Liver (tissue), 9 donors: ENCODE measurements around the gene PKHD1. TPM values are rescaled to one million over a fixed set of nuclear protein-coding genes. Genes with fewer than 3 reads are reported as not detected.

Source experiments
- DNase-seq: peaks from one replicate; pipeline ENCODE4 v3.0.0-alpha.2; 2017; ENCODE audit warnings: low spot score
- H3K27ac ChIP-seq, 2 donors: one replicate each; pipeline ENCODE4 v1.7.0; 2013; ENCODE audit warnings: inconsistent platforms in 2 of 2, low read length in 2 of 2, control low read depth in 1 of 2, low read depth in 1 of 2, mild to moderate bottlenecking in 1 of 2
- H3K27me3 ChIP-seq, 4 donors: one replicate each; pipeline versions ENCODE4 v1.6.1 to v1.7.0; 2013; ENCODE audit warnings: low read length in 3 of 4, inconsistent platforms in 1 of 4, mild to moderate bottlenecking in 1 of 4, moderate library complexity in 1 of 4; ENCODE audit not compliant: control insufficient read depth in 4 of 4, insufficient read depth in 4 of 4
- H3K36me3 ChIP-seq, 4 donors: one replicate each; pipeline versions ENCODE4 v1.6.1 to v1.7.0; 2013; ENCODE audit warnings: low read length in 3 of 4, mild to moderate bottlenecking in 3 of 4, low read depth in 1 of 4, moderate library complexity in 1 of 4; ENCODE audit not compliant: control insufficient read depth in 4 of 4, insufficient read depth in 3 of 4
- H3K4me1 ChIP-seq, 4 donors: one replicate each; pipeline versions ENCODE4 v1.6.1 to v1.7.0; 2013; ENCODE audit warnings: low read length in 3 of 4, mild to moderate bottlenecking in 3 of 4, moderate library complexity in 1 of 4; ENCODE audit not compliant: control insufficient read depth in 4 of 4, insufficient read depth in 4 of 4
- H3K4me3 ChIP-seq, 3 donors: one replicate each; pipeline versions ENCODE4 v1.6.1 to v1.7.0; 2013; ENCODE audit warnings: low read length in 3 of 3, control low read depth in 1 of 3, low read depth in 1 of 3, mild to moderate bottlenecking in 1 of 3
- H3K9ac ChIP-seq, 2 donors: one replicate each; pipeline ENCODE4 v1.7.0; 2013; ENCODE audit warnings: low read length in 2 of 2, mild to moderate bottlenecking in 2 of 2, moderate library complexity in 2 of 2, control low read depth in 1 of 2, low read depth in 1 of 2
- H3K9me3 ChIP-seq, 4 donors: one replicate each; pipeline versions ENCODE4 v1.6.1 to v1.7.0; 2013; ENCODE audit warnings: low read length in 3 of 4; ENCODE audit not compliant: control insufficient read depth in 4 of 4
- ATF3 ChIP-seq: IDR thresholded peaks from 2 replicates; pipeline ENCODE4 v1.6.1; 2016; ENCODE audit warnings: antibody characterized with exemption
- CTCF ChIP-seq: fragments of 150-350 bp; IDR thresholded peaks from 2 replicates; pipeline ENCODE4 v1.5.1; 2017; ENCODE audit warnings: improper control_type of control experiment, low read depth, low read length; ENCODE audit not compliant: missing input control
- EGR1 ChIP-seq, 2 donors: IDR thresholded peaks; 2 replicates each; pipeline ENCODE4 v1.6.1; 2016 to 2018; ENCODE audit warnings: antibody characterized with exemption in 2 of 2, low read depth in 2 of 2
- FOXA1 ChIP-seq: IDR thresholded peaks from 2 replicates; pipeline ENCODE4 v1.6.1; 2016; ENCODE audit warnings: antibody characterized with exemption
- GABPA ChIP-seq, 2 donors: IDR thresholded peaks in 1 of 2; conservative IDR thresholded peaks in 1 of 2; 2 replicates each; pipeline ENCODE4 v1.6.1; 2016; ENCODE audit warnings: antibody characterized with exemption in 2 of 2, mild to moderate bottlenecking in 1 of 2, moderate library complexity in 1 of 2
- HNF4A ChIP-seq, 2 donors: conservative IDR thresholded peaks; 2 replicates each; pipeline ENCODE4 v1.6.1; 2016; ENCODE audit warnings: antibody characterized with exemption in 2 of 2, mild to moderate bottlenecking in 2 of 2
- JUND ChIP-seq, 2 donors: IDR thresholded peaks; 2 replicates each; pipeline ENCODE4 v1.6.1; 2016; ENCODE audit warnings: antibody characterized with exemption in 2 of 2
- NR2F2 ChIP-seq: IDR thresholded peaks from 2 replicates; pipeline ENCODE4 v1.6.1; 2016; ENCODE audit warnings: antibody characterized with exemption
- RAD21 ChIP-seq, 2 donors: IDR thresholded peaks; 2 replicates each; pipeline ENCODE4 v1.6.1; 2016; ENCODE audit warnings: antibody characterized with exemption in 2 of 2, mild to moderate bottlenecking in 2 of 2
- REST ChIP-seq: IDR thresholded peaks from 2 replicates; pipeline ENCODE4 v1.6.1; 2016; ENCODE audit warnings: antibody characterized with exemption, mild to moderate bottlenecking
- RXRA ChIP-seq, 2 donors: IDR thresholded peaks; 2 replicates each; pipeline ENCODE4 v1.6.1; 2017 to 2018; ENCODE audit warnings: antibody characterized with exemption in 2 of 2, mild to moderate bottlenecking in 1 of 2
- TAF1 ChIP-seq: conservative IDR thresholded peaks from 2 replicates; pipeline ENCODE4 v1.6.1; 2016; ENCODE audit warnings: antibody characterized with exemption, mild to moderate bottlenecking
- YY1 ChIP-seq: IDR thresholded peaks from 2 replicates; pipeline ENCODE4 v1.6.1; 2016; ENCODE audit warnings: antibody characterized with exemption, mild to moderate bottlenecking
- WGBS: extraction: QIAGEN DNeasy Blood & Tissue Kit; methylation state at CpG from one replicate; pipeline ENCODE4 v1.1.7; 2013; 5-methylcytosine and 5-hydroxymethylcytosine counted together
- polyA plus RNA-seq, 2 donors: library from polyadenylated mRNA; stranded (reverse) in 1 of 2; unstranded in 1 of 2; fragments of 200-250 nt in 1 of 2; fragments of >200 nt in 1 of 2; fragmentation: Nextera tagmentation in 1 of 2; extraction: Ambion mirVana in 1 of 2; gene quantifications; one replicate each; pipeline versions ENCODE4 v1.2.1 to v1.2.3, GENCODE V29; 2013 to 2015
- total RNA-seq, 2 donors: library from RNA; depleted of rRNA; stranded (reverse); fragments of >200 nt; gene quantifications; one replicate each; pipeline ENCODE4 v1.2.3, GENCODE V29; 2014
- donor health status: healthy.
- donor health status: healthy.
- donor health status: healthy.
- donor health status: healthy.
- donor health status: healthy.

The PKHD1 gene
- total and polyA plus RNA-seq, 4 donors = 0.45 to 10.6 (median 3.2) TPM

- Histone ChIP-seq H3K9me3 (no peaks in the 10 kb centered on the region), H3K4me1 (peaks cover 0 to 2% (median 0%) of the 10 kb centered on the region in 4 donors), H3K4me3 (no peak overlapping the region), H3K27me3 (no peaks in the 10 kb centered on the region), H3K9ac (no peak overlapping the region), H3K36me3 (no peaks in the 10 kb centered on the region), H3K27ac (no peak overlapping the region)
- 89% methylated on average over 5 of the region's 5 CpGs for WGBS
- no peak for DNase-seq
- TF ChIP-seq CTCF (no peak), TAF1 (no peak), FOXA1 (no peak), GABPA (IDR thresholded peaks at IDR 0.05 in 1 of 2, conservative IDR thresholded peaks at IDR 0.05 in 1 of 2) (no peak), ATF3 (no peak), HNF4A (conservative IDR thresholded peaks at IDR 0.05) (no peak)
Measured at GRCh38 chr6:51843456-51844056, 243.9 kb downstream of the PKHD1 start.

GRCh38 chr6:51842804-51843378 is 244.5 kb downstream of the PKHD1 start:
- DNase-seq = no peak
- Histone ChIP-seq H3K27me3 (no peaks in the 10 kb centered on the region), H3K36me3 (no peaks in the 10 kb centered on the region), H3K9me3 (no peaks in the 10 kb centered on the region), H3K27ac (no peak overlapping the region), H3K4me3 (no peak overlapping the region), H3K9ac (no peak overlapping the region), H3K4me1 (peaks cover 0 to 2% (median 0%) of the 10 kb centered on the region in 4 donors)
- WGBS = 86% methylated on average over 8 of the region's 8 CpGs
- TF ChIP-seq CTCF = no peak
- no peak for TF ChIP-seq JUND (IDR thresholded peaks at IDR 0.05)
- TF ChIP-seq RAD21 (IDR thresholded peaks at IDR 0.05) = no peak

- Histone ChIP-seq H3K9ac (no peak overlapping the region), H3K4me3 (no peak overlapping the region), H3K4me1 (peaks cover 0 to 2% (median 0%) of the 10 kb centered on the region in 4 donors), H3K9me3 (no peaks in the 10 kb centered on the region), H3K27me3 (no peaks in the 10 kb centered on the region), H3K27ac (no peak overlapping the region), H3K36me3 (no peaks in the 10 kb centered on the region)
- DNase-seq = no peak
- 86% methylated on average over 11 of the region's 11 CpGs for WGBS
- no peak for TF ChIP-seq YY1
- TF ChIP-seq RXRA (IDR thresholded peaks at IDR 0.05) = no peak
- no peak for TF ChIP-seq RAD21 (IDR thresholded peaks at IDR 0.05)
- no peak for TF ChIP-seq FOXA1
- TF ChIP-seq ATF3 = no peak
- TF ChIP-seq NR2F2 = no peak
- no peak for TF ChIP-seq CTCF
- no peak for TF ChIP-seq EGR1 (IDR thresholded peaks at IDR 0.05; ENCODE audit: low read depth in 2 of 2)
- TF ChIP-seq GABPA (IDR thresholded peaks at IDR 0.05 in 1 of 2, conservative IDR thresholded peaks at IDR 0.05 in 1 of 2) = no peak
- TF ChIP-seq REST = no peak
Measured at GRCh38 chr6:51842061-51842803, 245.2 kb downstream of the PKHD1 start.
